ENCODE measurements around the gene TMEM150C. TPM values are rescaled to one million over a fixed set of nuclear protein-coding genes. Genes with fewer than 3 reads are reported as not detected.
A peak's percentile ranks its signal among the peaks of the same experiment; 100 is the strongest.
"Not testable (repeated sequence)": the region's sequence is repeated elsewhere in the genome, so short reads cannot be mapped to it uniquely, and the experiment has no call there.

Gene TMEM150C
- polyA plus RNA-seq, 4 donors: 25.3 to 30.1 (median 28.2) TPM

DNA sequence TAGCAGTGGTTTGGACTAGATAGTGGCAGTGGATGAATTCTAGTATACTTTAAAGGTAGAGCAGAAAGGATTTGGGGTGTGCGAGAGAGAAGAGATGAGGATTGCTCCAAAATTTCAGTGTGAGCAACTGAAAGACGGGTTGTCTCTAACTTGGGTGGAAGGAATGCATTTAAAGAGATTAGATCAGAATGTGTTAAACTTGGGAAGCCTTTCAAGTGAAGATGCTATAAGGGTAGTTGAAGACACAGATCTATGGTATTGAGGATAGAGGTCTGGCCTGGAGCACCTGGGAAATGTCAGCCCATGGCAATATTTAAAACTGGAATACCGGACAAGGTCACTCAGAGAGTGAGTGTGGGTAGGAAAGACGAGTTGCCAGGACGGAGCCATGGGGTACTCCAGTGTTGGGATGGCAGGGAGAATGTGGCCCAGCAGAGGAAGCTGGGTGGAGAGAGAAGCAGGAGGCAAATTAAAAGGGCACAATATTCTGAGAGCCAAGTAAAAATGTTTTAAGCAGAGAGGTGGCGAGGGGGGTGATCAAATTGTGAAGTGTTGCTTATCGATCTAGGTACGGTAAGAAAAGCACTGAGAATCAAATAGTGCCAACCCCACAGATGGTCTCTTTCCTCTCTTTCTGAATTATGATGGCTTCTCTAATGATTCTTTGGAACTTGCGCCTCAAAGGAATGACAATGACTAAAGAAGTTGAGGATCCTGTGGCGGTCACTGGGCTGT, 80.8 kb downstream of the TMEM150C start:
- no peak for DNase-seq (ENCODE audit: low read depth in 4 of 4, low spot score in 3 of 4)

GRCh38 chr4:82479562-82479961, 82.2 kb downstream of the TMEM150C start:
- DNase-seq (ENCODE audit: low read depth in 4 of 4, low spot score in 3 of 4): no peak

- not testable (repeated sequence) for DNase-seq (ENCODE audit: low read depth in 4 of 4, low spot score in 3 of 4)
Observed at GRCh38 chr4:82477469-82477868, 84.3 kb downstream of the TMEM150C start.

DNA sequence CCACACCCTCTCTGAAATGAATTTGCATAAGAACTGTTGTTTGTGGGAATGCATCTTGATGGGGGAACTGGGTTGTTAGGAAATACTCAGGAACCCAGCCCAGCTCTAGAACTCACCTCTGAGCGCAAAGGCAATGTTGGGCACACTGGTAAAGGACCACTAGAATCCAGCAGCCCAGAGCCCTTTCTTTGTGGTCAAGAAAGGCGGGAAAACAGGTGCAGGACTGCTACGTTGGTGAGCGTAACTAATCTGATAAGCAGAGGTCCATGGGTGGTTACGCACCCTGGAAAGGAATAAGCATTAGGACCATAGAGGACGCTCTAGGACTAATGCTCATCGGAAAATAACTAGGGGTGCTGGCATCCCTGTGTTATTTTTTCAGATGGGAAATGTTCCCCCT, 85.9 kb downstream of the TMEM150C start:
- DNase-seq (ENCODE audit: low read depth in 4 of 4, low spot score in 3 of 4): not testable (repeated sequence)

DNA sequence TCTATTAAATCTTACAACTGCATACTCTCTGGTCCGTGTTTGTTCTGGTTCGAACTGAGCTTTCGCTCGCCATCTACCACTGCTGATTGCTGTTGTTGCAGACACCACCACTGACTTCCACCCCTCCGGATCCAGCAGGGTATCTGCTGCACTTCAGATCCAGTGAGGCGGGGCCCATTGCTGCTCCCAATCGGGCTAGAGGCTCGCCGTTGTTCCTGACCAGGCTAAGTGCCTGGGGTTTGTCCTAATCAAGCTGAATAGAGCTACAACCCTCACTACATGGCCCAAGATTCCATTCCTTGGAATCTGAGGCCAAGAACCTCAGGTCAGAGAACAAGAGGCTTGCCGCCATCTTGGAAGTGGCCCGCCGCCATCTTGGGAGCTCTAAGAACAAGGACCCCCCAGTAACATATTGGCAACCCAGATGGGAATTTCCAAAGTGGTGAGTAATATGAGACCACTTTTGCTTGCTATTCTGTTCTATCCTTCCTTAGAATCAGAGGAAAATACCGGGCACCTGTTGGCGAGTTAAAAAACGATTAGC, 88.1 kb downstream of the TMEM150C start:
- no peak for DNase-seq (ENCODE audit: low read depth in 4 of 4, low spot score in 3 of 4)

GRCh38 chr4:82473080-82473479, 88.7 kb downstream of the TMEM150C start:
- not testable (repeated sequence) for DNase-seq (ENCODE audit: low read depth in 4 of 4, low spot score in 3 of 4)

DNA sequence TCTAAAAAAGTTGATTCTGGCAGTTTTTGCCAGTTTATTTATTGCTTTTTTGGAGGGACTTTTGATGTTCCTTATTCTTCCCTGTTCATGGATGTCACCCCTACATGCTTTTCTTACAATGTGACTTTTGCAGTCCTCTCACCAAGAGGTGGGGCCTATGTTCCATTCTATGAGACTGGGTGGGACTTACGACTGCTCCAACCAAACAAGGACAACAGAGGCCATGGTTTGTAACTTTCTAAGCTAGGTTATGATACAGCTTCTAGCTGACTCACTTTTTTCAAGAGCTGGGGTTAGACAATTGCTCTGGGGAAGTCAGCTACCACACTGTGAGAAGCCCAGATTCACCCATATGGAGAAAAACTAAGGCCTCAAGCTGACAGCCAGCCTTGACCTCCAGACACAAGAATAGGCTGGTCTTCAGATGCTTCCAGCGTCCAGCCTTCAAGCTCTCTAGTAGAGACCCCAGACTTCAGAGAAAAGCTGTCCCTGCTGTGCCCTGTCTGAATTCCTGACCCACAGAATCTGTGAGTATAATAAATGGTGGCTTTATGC, 91.9 kb downstream of the TMEM150C start:
- no peak for DNase-seq (ENCODE audit: low read depth in 4 of 4, low spot score in 3 of 4)

- DNase-seq (ENCODE audit: low read depth in 4 of 4, low spot score in 3 of 4): no peak
Observed at GRCh38 chr4:82467471-82467870, 94.3 kb downstream of the TMEM150C start.

DNA sequence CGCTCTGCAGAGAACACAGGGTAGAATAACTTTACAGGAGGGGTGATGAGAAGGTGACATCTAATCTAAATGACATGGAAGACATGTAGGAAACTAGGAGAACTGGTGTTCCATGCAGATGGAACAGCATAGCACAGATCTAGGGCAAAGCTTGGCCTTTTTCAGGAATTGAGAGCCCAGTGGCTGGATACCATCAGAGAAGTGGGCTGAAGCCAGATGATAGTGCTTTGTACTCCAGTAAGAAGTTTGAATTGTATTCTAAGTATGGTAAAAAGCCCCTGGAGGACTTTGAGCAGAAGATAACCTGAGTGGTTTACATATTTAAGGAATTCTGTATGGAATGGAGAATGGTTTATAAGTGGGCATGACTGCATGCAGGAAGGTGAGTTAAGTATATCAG, 98.6 kb downstream of the TMEM150C start:
- DNase-seq (ENCODE audit: low read depth in 4 of 4, low spot score in 3 of 4): no peak

DNA sequence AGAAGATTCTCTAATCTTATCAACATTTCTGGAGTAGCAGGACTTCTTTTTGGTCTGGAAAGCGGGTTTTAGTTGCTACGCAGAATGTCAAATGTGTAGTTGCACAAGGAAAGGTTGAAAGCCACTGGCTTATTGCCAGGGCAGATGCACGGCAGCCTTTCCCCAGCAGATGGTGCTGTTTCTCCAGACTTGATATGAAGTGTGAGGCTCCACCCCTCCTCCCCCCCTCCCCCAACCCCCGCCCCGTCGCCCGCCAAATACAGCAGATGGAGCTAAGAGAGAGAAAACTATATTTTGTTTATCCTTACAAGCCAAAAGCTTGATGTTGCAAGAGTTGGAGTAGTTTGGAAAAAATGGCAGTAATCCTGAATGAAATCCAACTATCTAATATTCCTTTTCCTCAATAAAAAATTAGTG, 99.4 kb downstream of the TMEM150C start:
- DNase-seq (ENCODE audit: low read depth in 4 of 4, low spot score in 3 of 4): peak; percentile 79 to 81 (median 80)

GRCh38 chr4:82461710-82462109, 100.1 kb downstream of the TMEM150C start:
- DNase-seq (ENCODE audit: low read depth in 4 of 4, low spot score in 3 of 4): no peak

DNA sequence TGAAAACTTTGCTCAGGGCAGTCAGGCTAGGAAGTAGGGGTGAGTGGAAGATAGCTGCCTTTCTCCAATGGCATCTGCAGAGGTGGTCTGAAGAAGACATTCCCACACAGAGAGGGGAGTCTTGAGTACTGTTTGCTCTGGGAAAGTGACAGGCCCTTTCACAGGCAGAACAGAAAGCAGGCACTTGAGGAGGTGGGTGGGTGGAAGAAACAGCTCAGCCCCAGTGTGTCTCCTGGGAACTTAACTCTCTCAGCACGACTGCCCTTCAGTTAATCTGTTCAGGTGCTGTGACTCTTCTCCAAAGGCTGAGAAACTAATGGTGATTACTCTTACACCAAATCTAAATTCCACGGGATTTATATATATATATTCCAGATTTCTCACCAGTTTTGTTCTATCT, 103.1 kb downstream of the TMEM150C start:
- no peak for DNase-seq (ENCODE audit: low read depth in 4 of 4, low spot score in 3 of 4)

- no peak for DNase-seq (ENCODE audit: low read depth in 4 of 4, low spot score in 3 of 4)
Observed at GRCh38 chr4:82457266-82457665, 104.5 kb downstream of the TMEM150C start.

DNA sequence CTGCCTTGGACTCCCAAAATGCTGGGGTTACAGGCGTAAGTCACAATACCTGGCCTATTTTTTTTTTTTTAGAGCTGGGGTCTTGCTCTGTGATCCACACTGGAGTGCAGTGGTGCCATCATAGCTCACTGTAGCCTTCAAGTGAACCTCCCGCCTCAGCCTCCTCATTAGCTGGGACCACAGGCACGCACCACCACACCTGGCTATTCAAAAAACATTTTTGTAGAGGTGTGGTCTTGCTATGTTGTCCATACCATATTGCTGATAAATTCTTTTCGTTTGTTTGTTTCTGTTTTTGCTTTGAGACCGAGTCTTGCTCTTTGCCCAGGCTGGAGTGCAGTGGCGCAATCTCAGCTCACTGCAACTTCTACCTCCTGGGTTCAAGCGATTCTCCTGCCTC, 109.8 kb downstream of the TMEM150C start:
- DNase-seq (ENCODE audit: low read depth in 4 of 4, low spot score in 3 of 4): no peak

DNA sequence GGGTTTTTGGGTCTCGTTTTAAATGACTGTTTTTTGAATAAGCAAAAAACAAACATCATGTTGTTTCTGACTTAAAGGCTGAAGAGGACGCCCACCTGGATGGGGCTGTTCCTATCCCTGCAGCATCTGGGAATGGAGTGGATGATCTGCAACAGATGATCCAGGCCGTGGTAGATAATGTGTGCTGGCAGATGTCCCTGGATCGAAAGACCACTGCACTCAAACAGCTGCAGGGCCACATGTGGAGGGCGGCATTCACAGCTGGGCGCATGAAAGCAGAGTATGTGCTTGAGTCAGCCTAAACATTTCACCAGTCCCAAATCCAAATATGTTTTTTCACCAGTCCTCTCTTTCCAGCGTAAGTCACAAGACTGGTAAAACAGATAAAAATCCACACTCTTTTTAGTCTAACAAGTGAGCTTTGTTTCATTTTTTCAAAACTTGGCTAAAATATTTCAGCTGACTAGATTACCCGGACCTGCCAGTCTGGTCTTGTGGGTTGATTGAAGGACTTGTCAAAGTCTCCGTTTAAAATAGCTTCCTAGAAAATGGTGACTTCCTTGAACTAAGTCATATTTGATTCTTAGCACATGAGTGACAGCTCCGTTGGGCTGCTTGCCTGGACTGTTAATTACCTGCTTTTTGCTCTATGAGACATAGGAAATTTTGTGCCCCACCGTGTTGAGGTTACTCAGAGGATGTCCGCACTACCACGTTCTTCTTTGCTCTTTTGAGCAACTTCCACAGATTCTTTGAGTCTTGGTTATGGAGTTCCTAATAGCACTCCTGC, 110.6 kb downstream of the TMEM150C start:
- no peak for DNase-seq (ENCODE audit: low read depth in 4 of 4, low spot score in 3 of 4)

DNA sequence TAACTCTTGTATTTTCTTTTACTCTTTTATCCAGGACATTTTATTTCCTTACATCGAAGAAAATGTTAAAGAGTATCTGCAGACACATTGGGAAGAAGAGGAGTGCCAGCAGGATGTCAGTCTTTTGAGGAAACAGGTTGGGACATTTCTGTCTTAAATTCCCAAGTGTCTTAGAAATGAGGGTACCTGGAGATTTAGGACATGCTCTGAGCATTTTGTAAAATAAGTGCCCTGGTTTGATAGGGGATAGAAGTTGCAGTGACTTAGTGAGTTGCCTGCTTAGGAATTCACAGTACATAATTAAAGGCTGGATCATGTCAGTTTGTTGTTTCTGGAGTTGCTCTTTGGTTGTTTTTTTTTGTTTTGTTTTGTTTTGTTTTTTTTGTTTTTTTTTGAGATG, 113.9 kb downstream of the TMEM150C start:
- no peak for DNase-seq (ENCODE audit: low read depth in 4 of 4, low spot score in 3 of 4)

DNA sequence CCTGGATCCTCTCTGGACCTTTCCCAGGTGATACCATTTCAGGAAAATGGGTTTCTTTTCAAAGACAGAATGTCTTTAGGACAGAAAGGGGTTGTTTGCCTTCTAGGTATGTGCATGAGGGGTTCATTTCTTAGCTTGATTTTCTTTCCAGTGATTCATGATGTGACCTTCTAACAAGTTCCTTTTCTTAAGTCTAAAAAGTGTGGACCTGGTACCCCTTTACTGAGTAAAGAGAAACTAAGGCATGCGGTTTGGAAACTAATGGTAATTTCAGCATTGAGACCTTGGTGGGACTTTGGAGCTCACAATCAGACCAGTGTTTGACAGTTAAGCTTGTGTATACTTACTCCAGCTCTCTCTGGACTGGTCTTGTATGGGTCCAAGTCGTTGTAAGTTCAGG, 122.7 kb downstream of the TMEM150C start:
- no peak for DNase-seq (ENCODE audit: low read depth in 4 of 4, low spot score in 3 of 4)

DNA sequence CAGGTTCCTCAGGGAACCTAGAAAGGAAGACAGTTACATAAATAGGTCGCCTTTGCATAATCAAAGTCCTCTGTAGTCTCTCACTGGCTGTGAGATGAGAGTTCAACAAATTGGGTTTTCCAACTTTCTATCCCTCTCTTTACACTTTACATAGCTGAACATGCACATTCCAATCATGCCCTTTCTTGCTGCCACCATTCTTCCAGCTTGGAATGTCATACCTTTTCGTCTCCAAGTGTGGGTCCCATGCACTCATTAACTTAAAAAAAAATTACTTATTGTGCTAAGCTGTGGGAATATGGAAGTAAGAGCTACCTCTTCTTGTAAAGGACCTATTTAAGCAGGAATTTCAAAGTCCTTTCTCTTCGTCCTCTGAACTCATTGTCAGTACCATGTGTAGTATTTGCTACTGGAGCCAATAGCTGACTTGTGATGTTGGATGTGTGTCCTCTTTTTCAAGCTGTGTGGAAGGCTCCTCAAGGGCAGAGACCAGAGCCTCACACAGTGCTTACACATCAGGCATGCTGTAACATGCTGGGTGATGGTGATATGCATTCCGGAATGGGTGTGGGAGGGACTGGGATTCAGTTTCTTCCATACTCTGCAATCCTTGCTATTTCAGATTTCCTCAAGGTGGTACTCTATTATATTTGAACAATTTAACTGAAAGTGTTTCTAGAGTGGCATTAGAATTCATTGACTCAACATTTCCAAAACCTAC, 124.3 kb downstream of the TMEM150C start:
- DNase-seq (ENCODE audit: low read depth in 4 of 4, low spot score in 3 of 4): no peak

GRCh38 chr4:82436780-82437179, 125.0 kb downstream of the TMEM150C start:
- no peak for DNase-seq (ENCODE audit: low read depth in 4 of 4, low spot score in 3 of 4)

DNA sequence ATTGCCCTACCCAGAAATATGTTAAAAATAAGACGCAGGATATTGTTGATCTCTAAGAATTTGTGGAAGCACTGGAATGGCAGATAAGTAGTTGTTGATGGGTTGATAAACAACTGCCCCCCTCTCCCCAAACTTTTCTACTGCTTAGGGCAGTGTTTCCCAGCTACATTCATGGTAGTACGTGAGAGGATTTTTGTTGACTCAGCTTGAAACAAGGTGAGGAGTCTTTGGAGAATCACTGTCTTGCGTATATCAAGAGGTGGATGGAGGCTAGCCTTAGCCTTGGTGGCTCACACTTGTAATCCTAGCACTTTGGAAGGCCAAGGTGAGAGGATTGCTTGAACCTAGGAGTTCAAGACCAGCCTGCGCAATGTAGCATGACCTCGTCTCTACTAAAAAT, 125.7 kb downstream of the TMEM150C start:
- no peak for DNase-seq (ENCODE audit: low read depth in 4 of 4, low spot score in 3 of 4)

DNA sequence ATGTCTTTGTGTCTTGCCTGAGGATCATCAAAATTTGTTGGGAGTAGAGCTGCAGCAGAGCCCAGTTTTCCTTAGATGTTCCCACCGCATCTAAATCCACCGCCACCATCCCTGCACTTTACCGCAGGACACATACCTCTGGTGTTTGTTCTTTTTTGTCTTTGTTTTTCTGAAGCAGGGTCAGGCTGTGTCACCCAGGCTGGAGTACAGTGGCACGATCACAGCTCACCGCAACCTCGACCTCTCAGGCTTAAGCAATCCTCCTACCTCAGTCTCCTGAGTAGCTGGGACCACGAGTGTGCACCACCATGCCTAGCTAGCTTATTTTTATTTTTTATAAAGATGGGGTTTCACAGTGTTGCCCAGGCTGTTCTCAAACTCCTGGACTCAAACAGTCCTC, 126.8 kb downstream of the TMEM150C start:
- DNase-seq (ENCODE audit: low read depth in 4 of 4, low spot score in 3 of 4): no peak

All from right renal pelvis (tissue), 4 donors.